ENCODE measurements around the gene SIRT3. TPM values are rescaled to one million over a fixed set of nuclear protein-coding genes. Genes with fewer than 3 reads are reported as not detected.
"Not testable (repeated sequence)": the region's sequence is repeated elsewhere in the genome, so short reads cannot be mapped to it uniquely, and the experiment has no call there.

Gene SIRT3
- total RNA-seq, 4 donors from 2014 or later = 9.2 to 15.0 (median 12.7) TPM

- Histone ChIP-seq H3K36me3 (peaks cover 0 to 93% of the 10 kb centered on the region in 2 donors), H3K4me3 (no peak overlapping the region), H3K9me3 (no peaks in the 10 kb centered on the region), H3K4me1 (no peaks in the 10 kb centered on the region), H3K27me3 (no peaks in the 10 kb centered on the region), H3K27ac (no peak overlapping the region)
- DNase-seq = no peak
- intact Hi-C loops (cut with DNase I; ENCODE audit: low total_unique reads) = no loop called here
- no peak for ATAC-seq
- in situ Hi-C loops (cut with MboI; ENCODE audit: low sequenced_read_pairs in 4 of 4) = no loop called here
- TF ChIP-seq POLR2A (IDR thresholded peaks at IDR 0.05) = no peak
- no peak for TF ChIP-seq CTCF (IDR thresholded peaks at IDR 0.05 in 4 of 5, conservative IDR thresholded peaks at IDR 0.05 in 1 of 5)
These were observed 12.9 kb upstream of the SIRT3 start for GRCh38 chr11:249062-249461.

- peaks cover 20 to 21% of the 10 kb centered on the region in 2 donors for H3K4me1 ChIP-seq
- no peak overlapping the region for H3K4me3 ChIP-seq
- H3K9me3 ChIP-seq = no peaks in the 10 kb centered on the region
- no peaks in the 10 kb centered on the region for H3K27me3 ChIP-seq
- intact Hi-C loops (cut with DNase I; ENCODE audit: low total_unique reads) (no loop called here), in situ Hi-C loops (cut with MboI; ENCODE audit: low sequenced_read_pairs in 4 of 4) (no loop called here)
- TF ChIP-seq CTCF (IDR thresholded peaks at IDR 0.05 in 4 of 5, conservative IDR thresholded peaks at IDR 0.05 in 1 of 5) = no peak
- no peak for TF ChIP-seq POLR2A (IDR thresholded peaks at IDR 0.05)
- ATAC-seq (no peak), DNase-seq (no peak)
- H3K36me3 ChIP-seq = peaks cover 0 to 88% of the 10 kb centered on the region in 2 donors
- H3K27ac ChIP-seq = no peak overlapping the region
These were observed 8.2 kb upstream of the SIRT3 start for GRCh38 chr11:244376-244775.

- no peak overlapping the region for H3K4me3 ChIP-seq
- in situ Hi-C loops (cut with MboI; ENCODE audit: low sequenced_read_pairs in 4 of 4) (no loop called here), intact Hi-C loops (cut with DNase I; ENCODE audit: low total_unique reads) (no loop called here)
- H3K36me3 ChIP-seq = peaks cover 0 to 62% of the 10 kb centered on the region in 2 donors
- DNase-seq = peak in 1 of 2 donors; percentile 51
- no peaks in the 10 kb centered on the region for H3K27me3 ChIP-seq
- ATAC-seq = peak; percentile 45 to 79
- peak overlapping the region; percentile 57 to 81 (median 68) for H3K27ac ChIP-seq
- H3K4me1 ChIP-seq = peaks cover 36 to 40% of the 10 kb centered on the region in 2 donors
- H3K9me3 ChIP-seq = no peaks in the 10 kb centered on the region
- TF ChIP-seq POLR2A (IDR thresholded peaks at IDR 0.05) (peak in 1 of 2 donors; percentile 39), CTCF (IDR thresholded peaks at IDR 0.05 in 4 of 5, conservative IDR thresholded peaks at IDR 0.05 in 1 of 5) (no peak)
These were observed 5.5 kb upstream of the SIRT3 start for GRCh38 chr11:241634-242033.

- in situ Hi-C loops (cut with MboI; ENCODE audit: low sequenced_read_pairs in 4 of 4) = no loop called here
These were observed 4.2 kb upstream of the SIRT3 start for GRCh38 chr11:240315-240714.

GRCh38 chr11:238346-238745, 2.2 kb upstream of the SIRT3 start:
- Histone ChIP-seq H3K27ac (peak overlapping the region in 3 of 4 donors; percentile 97 to 99 (median 97)), H3K4me3 (peak overlapping the region; percentile 88 to 100 (median 98)), H3K4me1 (peaks cover 48 to 49% of the 10 kb centered on the region in 2 donors), H3K36me3 (peaks cover 0 to 30% of the 10 kb centered on the region in 2 donors)
- ATAC-seq; H3K9me3 ChIP-seq; DNase-seq; H3K27me3 ChIP-seq; in situ Hi-C loops (cut with MboI; ENCODE audit: low sequenced_read_pairs in 4 of 4): not testable (repeated sequence)
- intact Hi-C loops (cut with DNase I; ENCODE audit: low total_unique reads) = loop anchor here (5.0 kb wide), 1 partner anchor 49 kb away; the partner anchor contains the start of gene PGGHG

More at GRCh38 chr11:240315-240714, 4.2 kb upstream of the SIRT3 start:
- peaks cover 40 to 43% of the 10 kb centered on the region in 2 donors for H3K4me1 ChIP-seq
- H3K4me3 ChIP-seq = no peak overlapping the region
- no peaks in the 10 kb centered on the region for H3K27me3 ChIP-seq
- ATAC-seq (no peak), DNase-seq (no peak)
- TF ChIP-seq CTCF (IDR thresholded peaks at IDR 0.05 in 4 of 5, conservative IDR thresholded peaks at IDR 0.05 in 1 of 5) (no peak), POLR2A (IDR thresholded peaks at IDR 0.05) (no peak)
- H3K27ac ChIP-seq = peak overlapping the region in 1 of 4 donors; percentile 81
- H3K9me3 ChIP-seq = no peaks in the 10 kb centered on the region
- peaks cover 0 to 50% of the 10 kb centered on the region in 2 donors for H3K36me3 ChIP-seq
- intact Hi-C loops (cut with DNase I; ENCODE audit: low total_unique reads) = no loop called here

All from gastrocnemius medialis (tissue), 4 donors.